ENCODE data around the gene HDAC9. TPM values are rescaled to one million over a fixed set of nuclear protein-coding genes. Genes with fewer than 3 reads are reported as not detected.

Gene HDAC9
- total RNA-seq, 1 experiment from 2014 or later = 4.3 TPM

GRCh38 chr7:18768256-18768655 lies 272.7 kb downstream of the HDAC9 start:
- DNase-seq (ENCODE audit: low read depth, low spot score) (no peak), ATAC-seq (no peak)
- no TSS peak for BruUV-seq (replicated peaks)
- no peaks in the 10 kb centered on the region for H3K9me2 ChIP-seq (ENCODE audit: insufficient read depth)
- no peak overlapping the region for H3K4me2 ChIP-seq (ENCODE audit: low read length)
- ChIA-PET CTCF (no interaction called here), RAD21 (ENCODE audit: low non-redundant PET in 1 of 2, low total read pairs in 2 of 2, uncharacterized antibody in 2 of 2, unreplicated experiment in 2 of 2) (no interaction called here), POLR2A (no interaction called here)
- no peaks in the 10 kb centered on the region for H3K4me1 ChIP-seq (ENCODE audit: control insufficient read depth in 1 of 2, insufficient read depth in 2 of 2, low read length in 2 of 2)
- no peaks in the 10 kb centered on the region for H4K20me1 ChIP-seq (ENCODE audit: insufficient read depth)
- TF ChIP-seq EZH2 (IDR thresholded peaks at IDR 0.05) = no peak
- no peak for TF ChIP-seq SRF (IDR thresholded peaks at IDR 0.05; ENCODE audit: low read depth)
- TF ChIP-seq POLR2AphosphoS5 (IDR thresholded peaks at IDR 0.05; ENCODE audit: low read depth, low read length) = no peak
- no peak for TF ChIP-seq ZBTB33 (IDR thresholded peaks at IDR 0.05; ENCODE audit: extremely low read depth, insufficient replicate concordance, low read length)
- TF ChIP-seq JUND (IDR thresholded peaks at IDR 0.05) = no peak
- TF ChIP-seq CEBPB (IDR thresholded peaks at IDR 0.05; ENCODE audit: low read depth) = no peak
- TF ChIP-seq ATF3 (IDR thresholded peaks at IDR 0.05) = no peak
- TF ChIP-seq ZNF274 (IDR thresholded peaks at IDR 0.05; ENCODE audit: low read depth, low read length) = no peak
- no peak for TF ChIP-seq CBX3 (IDR thresholded peaks at IDR 0.05; ENCODE audit: low read depth)
- no peak for TF ChIP-seq CTCF (IDR thresholded peaks at IDR 0.05 in 2 of 3, conservative IDR thresholded peaks at IDR 0.05 in 1 of 3; ENCODE audit: borderline replicate concordance in 1 of 3, insufficient read depth in 1 of 3, low read depth in 2 of 3, low read length in 2 of 3)
- no peak for TF ChIP-seq POLR2A (IDR thresholded peaks at IDR 0.05; ENCODE audit: borderline replicate concordance, extremely low read depth, insufficient read depth, insufficient read length)
- TF ChIP-seq SIN3A (IDR thresholded peaks at IDR 0.05; ENCODE audit: low read depth) = no peak
- no peak overlapping the region for H3K9ac ChIP-seq (ENCODE audit: low read length)
- H3K36me3 ChIP-seq (ENCODE audit: control insufficient read depth in 1 of 2, insufficient read depth in 2 of 2, low read length in 2 of 2) = no peaks in the 10 kb centered on the region
- no peaks in the 10 kb centered on the region for H3K79me2 ChIP-seq (ENCODE audit: insufficient read depth, low read length)
- no peak overlapping the region for H2AFZ ChIP-seq (ENCODE audit: low read depth, low read length, poor library complexity, severe bottlenecking)
- no peak overlapping the region for H3K4me3 ChIP-seq (replicated peaks in 1 of 2; ENCODE audit: low read depth in 1 of 2, low read length in 2 of 2)
- no peaks in the 10 kb centered on the region for H3K9me3 ChIP-seq (ENCODE audit: control insufficient read depth in 1 of 2, insufficient read depth in 1 of 2, low read depth in 1 of 2, low read length in 2 of 2)
- H3K27ac ChIP-seq (ENCODE audit: low read depth, low read length) = no peak overlapping the region
- H3K27me3 ChIP-seq (ENCODE audit: insufficient read depth, low read length) = no peaks in the 10 kb centered on the region
- intact Hi-C loops (cut with micrococcal nuclease) = no loop called here
